Measurements from ENCODE around the gene TRAPPC4. TPM values are rescaled to one million over a fixed set of nuclear protein-coding genes. Genes with fewer than 3 reads are reported as not detected.

Gene TRAPPC4, protein sequence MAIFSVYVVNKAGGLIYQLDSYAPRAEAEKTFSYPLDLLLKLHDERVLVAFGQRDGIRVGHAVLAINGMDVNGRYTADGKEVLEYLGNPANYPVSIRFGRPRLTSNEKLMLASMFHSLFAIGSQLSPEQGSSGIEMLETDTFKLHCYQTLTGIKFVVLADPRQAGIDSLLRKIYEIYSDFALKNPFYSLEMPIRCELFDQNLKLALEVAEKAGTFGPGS
- 76.1 TPM for total RNA-seq

DNA sequence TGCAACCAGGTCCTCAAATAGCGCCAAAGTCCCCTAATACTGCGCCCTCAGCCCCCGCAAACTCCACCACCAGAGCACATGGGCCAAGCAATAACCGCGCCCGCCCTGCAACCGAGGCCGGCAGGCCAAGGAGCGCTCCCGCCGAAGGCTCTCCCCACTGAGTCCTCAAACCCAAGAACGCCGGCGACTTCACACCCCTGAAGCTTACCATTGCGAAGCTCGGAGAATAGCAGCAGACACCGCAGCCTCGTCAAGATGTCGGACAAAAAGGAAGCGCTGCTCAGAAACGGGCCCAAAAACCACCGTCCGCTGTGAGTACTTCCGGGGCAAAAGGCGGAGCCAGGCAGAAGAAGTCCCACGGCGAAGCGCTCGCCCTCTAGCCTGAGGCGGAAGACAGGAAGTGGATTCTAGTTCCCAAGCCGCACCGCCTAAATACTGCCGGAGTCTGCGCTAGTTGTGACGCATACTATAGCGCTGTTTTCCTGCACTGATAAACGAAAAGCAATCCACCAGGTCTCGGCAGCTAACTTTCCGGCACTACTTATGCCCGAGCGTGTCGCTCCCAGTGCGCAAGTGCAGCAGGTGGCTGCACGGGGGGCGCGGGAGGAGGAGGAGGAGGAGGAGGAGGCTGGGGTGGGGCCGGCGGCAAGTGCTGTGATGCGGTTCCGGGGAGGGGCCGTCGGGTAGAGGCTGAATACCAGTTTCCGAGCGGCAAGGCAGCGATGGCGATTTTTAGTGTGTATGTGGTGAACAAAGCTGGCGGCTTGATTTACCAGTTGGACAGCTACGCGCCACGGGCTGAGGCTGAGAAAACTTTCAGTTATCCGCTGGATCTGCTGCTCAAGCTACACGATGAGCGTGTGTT, at the start of gene TRAPPC4, which contains the start of gene RPS25:
TRAPPC4 (plus strand) TSS at position 693 of the 865 bp plus-strand sequence; CDS start at position 723, 30 bp downstream.
RPS25 (minus strand) TSS at position 270 of the 865 bp plus-strand sequence; CDS start at position 211, 59 bp downstream.

DNA sequence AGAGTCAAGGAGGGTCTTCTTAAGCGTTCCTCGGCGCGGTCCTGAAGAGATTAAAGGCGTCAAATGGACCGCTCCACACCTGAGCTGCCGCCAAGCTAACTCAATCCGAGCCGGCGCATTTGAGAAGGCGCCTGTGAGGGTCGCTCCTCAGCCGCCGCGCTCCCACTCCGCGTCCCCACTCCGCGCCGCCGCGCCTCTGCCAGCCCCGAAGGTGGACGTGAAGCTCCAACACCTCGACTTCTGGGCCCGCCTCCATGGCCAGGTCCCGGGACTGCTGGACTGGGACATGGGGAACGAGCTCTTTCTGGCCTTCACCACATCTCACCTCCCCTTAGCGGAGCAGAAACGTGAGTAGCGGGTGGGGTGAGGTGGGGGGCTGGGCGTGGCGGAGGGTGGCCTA, 46.9 kb upstream of the TRAPPC4 start, which contains the start of gene FOXR1:
FOXR1 (plus strand) TSS at position 116 of the 400 bp plus-strand sequence; CDS start at position 287, 171 bp downstream.

DNA sequence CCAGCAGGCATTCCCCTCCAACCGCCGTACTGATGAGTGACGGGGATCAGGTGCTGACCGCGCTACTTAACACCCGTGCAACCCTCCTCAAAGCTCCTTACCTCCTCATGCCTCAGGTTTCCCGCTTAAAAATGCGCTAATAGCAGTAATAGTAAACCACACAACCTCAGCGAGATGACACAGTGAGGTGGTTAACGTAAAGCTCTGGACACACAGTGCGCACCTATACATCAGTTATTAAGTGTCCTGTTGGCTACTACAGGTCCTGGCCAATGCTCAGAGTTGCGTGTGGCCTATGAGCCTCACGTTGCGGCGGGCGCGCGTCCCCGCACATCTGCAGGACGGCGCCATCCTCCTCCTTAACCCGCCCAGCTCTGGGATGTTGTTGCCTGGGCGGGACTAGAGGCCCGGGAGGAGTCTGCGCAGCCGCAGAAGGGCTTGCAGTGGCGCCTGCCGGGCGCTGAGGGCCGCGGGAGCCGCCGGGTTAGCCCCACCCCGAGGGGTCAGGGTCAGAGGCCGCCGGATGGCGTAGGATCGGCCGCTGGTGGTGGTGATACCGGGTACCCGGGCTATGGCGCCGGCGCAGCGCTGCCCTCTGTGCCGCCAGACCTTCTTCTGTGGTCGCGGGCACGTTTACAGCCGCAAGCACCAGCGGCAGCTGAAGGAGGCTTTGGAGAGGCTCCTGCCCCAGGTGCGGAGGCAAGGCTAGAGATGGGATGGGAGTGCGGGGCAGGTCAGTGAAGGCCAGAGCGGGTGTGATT, 20.8 kb upstream of the TRAPPC4 start, which contains the start of gene CENATAC:
CENATAC (plus strand) TSS at position 512 of the 761 bp plus-strand sequence; CDS start at position 572, 60 bp downstream.

DNA sequence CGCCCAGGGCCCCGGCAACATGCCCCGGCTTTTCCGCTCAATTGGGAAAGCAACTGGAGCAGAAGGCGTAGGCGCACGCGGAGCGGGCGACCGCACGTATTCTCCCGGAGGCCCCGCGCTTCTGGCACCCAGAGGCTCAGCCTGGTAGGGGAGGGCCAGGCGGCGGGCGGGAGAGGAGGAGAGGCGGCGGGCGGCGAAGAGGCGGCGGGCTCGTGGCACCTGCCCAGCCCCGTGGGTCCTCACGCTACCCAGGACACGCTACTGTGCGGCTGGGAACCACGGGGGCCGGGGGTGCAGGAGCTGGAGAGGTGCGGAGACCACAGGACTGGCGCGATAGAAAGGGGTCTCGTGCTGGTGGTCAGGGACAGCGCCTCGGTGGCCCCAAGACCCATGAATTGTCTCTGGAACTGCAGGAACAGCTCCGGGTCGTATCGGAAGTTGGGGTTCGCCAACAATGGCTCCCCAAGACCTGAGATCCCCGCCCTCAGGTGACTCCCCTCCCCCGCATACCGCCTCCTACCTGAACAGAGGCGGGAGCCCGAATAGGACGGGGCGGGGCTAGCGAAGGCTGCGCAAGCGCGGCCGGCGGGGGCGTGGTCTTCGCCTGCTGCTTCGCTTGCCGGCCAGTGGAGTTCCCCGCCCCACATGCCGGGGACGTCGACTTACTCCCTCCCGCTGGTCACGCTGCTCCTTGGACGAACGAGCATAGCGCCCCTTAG, 11.9 kb downstream of the TRAPPC4 start, which contains the start of gene SLC37A4:
SLC37A4 (minus strand) TSS at position 549 of the 719 bp plus-strand sequence.

DNA sequence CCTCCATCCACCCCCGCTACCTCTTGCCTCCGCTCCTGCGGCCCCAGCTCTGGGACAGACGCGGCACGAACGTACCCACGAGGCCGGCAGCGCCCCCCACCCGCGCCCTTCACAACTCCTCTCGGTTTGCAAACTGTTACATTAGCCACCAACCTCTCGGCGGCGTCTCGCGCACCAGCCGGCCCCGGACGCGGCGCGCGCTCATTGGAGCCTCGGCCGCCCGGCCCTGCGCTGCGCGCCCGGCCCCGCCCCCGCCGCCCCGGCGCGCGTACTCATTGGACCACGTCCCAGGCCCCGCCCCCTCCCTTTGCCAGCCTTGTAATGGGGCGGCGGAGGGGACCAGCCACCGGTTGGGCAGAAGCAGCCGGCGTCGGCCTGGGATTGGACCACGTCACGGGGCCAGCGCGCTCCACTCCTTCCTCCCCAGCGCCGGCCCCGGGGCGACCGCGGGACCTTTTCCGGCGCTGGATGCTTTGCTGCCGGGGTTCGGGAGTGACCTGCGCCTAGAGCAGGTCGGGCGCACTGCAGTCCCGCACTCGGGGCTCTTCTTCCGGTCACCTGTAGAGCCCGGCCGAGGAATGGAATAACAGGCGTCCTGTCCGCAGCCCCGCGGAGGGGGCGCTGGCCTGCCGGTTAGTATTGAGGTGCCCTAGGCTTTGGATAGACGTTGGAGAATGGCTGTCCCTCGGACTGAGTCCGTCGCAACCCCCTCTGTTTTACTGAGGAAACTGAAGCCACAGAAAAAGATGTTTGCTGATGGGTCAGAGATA, 38.6 kb downstream of the TRAPPC4 start, which contains the start of gene HYOU1:
HYOU1 (minus strand) TSS at position 206 of the 770 bp plus-strand sequence. CDS start 1,045 bp downstream, outside the sequence.

DNA sequence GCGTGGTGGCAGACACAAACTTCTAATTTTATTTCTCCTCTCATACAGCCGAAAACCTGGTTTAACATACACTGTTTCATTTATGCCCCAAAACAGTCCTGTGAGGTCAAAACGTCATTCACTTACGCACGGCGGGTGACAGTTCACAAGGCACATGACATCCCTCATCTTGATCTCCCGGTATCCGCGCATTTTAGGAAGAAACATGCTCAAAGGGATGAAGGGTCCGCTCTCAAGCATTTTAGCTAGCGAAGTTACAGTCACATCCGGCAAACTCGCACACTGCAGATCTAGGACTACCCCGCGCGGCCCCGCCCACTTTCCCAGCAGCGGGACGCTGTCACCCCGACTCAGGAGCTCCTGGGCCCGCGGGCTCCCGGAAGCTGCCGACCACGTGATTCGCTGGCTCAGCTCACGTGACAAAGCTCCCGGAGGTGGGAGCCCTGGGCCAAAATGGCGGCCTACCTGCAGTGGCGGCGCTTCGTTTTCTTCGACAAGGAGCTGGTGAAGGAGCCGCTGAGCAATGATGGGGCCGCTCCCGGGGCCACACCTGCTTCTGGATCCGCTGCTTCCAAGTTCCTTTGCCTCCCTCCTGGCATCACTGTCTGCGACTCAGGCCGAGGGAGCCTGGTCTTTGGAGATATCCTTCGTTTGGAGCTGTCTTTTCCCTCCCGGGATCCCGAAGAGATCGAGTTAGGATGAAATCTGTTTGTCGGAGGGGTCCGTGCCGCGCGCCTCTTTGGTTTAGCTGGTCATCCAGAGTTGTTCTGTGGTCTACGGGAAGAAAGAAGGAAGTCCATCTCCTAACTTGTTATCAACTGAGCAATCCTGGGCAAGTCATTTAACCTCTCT, 49.0 kb downstream of the TRAPPC4 start, which contains the start of gene VPS11:
VPS11 (plus strand) TSS at position 448 of the 852 bp plus-strand sequence; CDS start at position 454, 6 bp downstream.

Small RNA genes lying within 50 kb of the gene (small RNA-seq; reads per million reads assigned to genes)
- gene AP003392.2 (ENCODE audit: low replicate concordance) (not detected), gene RF00017 (ENCODE audit: low replicate concordance) (not detected), gene RF00019 (ENCODE audit: low replicate concordance) (not detected)

Other genes with a start within 250 kb of the TRAPPC4 start
- gene DDX6, start 227.6 kb upstream of the TRAPPC4 start, total RNA-seq: 278 TPM
- gene CXCR5, start 134.9 kb upstream of the TRAPPC4 start, total RNA-seq: not detected
- gene BCL9L, start 92.8 kb upstream of the TRAPPC4 start, total RNA-seq: 20.7 TPM
- not detected for gene UPK2, start 62.5 kb upstream of the TRAPPC4 start, total RNA-seq
- not detected for gene FOXR1, start 47.0 kb upstream of the TRAPPC4 start, total RNA-seq
- gene CENATAC, start 20.6 kb upstream of the TRAPPC4 start, total RNA-seq: 82.9 TPM
- 1,127 TPM for gene RPS25, start 423 bp upstream of the TRAPPC4 start, total RNA-seq
- gene SLC37A4, start 12.1 kb downstream of the TRAPPC4 start, total RNA-seq: 15.0 TPM
- 40.1 TPM for gene HYOU1, start 38.4 kb downstream of the TRAPPC4 start, total RNA-seq
- 35.1 TPM for gene VPS11, start 49.1 kb downstream of the TRAPPC4 start, total RNA-seq
- 8.1 TPM for gene HMBS, start 66.1 kb downstream of the TRAPPC4 start, total RNA-seq
- gene DPAGT1, start 83.1 kb downstream of the TRAPPC4 start, total RNA-seq: 11.6 TPM
- 12.2 TPM for gene C2CD2L, start 88.6 kb downstream of the TRAPPC4 start, total RNA-seq
- 41.9 TPM for gene HINFP, start 102.8 kb downstream of the TRAPPC4 start, total RNA-seq
- gene ABCG4, start 130.3 kb downstream of the TRAPPC4 start, total RNA-seq: 4.1 TPM
- 2.8 TPM for gene NLRX1, start 150.0 kb downstream of the TRAPPC4 start, total RNA-seq
- not detected for gene NHERF4, start 166.7 kb downstream of the TRAPPC4 start, total RNA-seq
- 25.0 TPM for gene CBL, start 187.6 kb downstream of the TRAPPC4 start, total RNA-seq

Data from parietal lobe (tissue), 2 donors.